HL-60/S4 treated with phorbol 12-myristate 13-acetate at 8.2 ng/mL for 4 days and 3 days (cell line): ENCODE measurements around the gene PDE4D.

Experiments used
- in situ Hi-C: fragments of 300-500 bp; cut with MboI; formaldehyde crosslinking; loops from 2 replicates; pipeline ENCODE4 v1.15.0; 2022; ENCODE audit warnings: low sequenced_read_pairs

The PDE4D gene

DNA sequence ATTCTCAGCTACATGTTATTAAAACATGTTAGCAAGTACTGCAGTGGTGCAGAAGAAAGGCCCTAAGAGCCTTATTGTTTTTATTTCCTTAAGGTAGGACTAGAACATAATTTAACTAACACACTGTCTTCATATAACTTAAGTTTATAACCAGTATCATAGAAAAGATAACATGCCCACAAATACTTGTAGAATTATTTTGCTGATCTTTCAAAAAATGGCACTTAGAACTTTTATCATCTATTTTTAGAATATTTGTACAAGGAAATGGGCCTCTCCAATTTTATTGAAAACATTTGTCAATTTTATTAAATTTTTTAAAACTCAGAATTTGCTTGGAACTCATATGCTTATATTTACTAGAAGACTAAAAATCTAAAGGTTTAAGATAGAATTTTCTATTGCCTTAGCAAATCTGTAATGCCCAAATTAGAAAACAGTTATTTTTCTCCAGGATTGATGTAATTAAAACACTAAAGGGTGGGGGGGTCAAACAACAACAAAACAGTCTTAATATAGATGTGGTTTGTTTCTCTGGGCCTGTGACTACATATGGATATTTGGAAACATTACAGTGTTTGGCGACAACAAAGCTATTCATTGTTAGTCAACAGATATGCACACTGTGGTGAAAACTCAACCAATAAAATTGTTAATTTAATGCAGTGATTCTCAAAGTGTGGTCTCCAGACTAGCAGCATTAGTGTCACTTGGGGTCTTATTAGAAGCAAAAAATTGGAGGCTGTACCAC, 360.4 kb downstream of the PDE4D start:
- in situ Hi-C loops, result no loop called here

- in situ Hi-C loops, result no loop called here
Measured at GRCh38 chr5:59529239-59529638, 364.3 kb downstream of the PDE4D start.

- in situ Hi-C loops, result no loop called here
Measured at GRCh38 chr5:59528202-59528862, 365.2 kb downstream of the PDE4D start.

DNA sequence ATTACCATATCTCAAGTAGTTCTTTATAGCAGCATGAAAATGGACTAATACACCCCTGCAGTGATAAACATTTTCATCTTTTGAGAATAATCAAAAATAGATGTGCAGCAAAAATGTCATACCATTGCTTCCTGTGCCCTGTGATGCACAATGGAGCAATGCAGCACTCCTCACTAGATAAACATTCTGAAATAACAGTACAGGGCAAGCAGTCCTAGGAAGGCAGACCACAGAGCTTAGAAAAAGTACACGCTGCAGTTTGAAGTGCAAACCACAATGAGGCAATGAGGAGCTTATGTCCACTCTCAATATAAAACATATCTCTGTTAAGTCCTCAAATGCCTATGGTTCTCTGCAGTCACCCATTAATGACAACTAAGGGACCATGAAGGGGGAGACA, 367.6 kb downstream of the PDE4D start:
- in situ Hi-C loops, result no loop called here

DNA sequence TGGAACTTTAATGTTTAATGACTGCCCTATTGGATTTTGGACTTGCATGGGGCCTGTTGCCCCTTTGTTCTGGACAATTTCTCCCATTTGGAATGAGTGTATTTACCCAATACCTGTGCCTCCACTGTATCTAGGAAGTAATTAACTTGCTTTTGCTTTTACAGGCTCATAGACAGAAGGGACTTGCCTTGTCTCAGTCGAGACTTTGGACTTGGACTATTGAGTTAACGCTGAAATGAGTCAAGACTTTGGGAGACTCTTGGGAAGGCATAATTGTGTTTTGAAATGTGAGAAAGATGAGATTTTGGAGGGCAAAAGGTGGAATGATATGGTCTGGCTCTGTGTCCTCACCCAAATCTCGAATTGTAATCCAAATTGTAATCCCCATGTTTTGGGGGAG, 368.2 kb downstream of the PDE4D start:
- in situ Hi-C loops, result no loop called here

- in situ Hi-C loops, result no loop called here
Measured at GRCh38 chr5:59522201-59522831, 371.2 kb downstream of the PDE4D start.

DNA sequence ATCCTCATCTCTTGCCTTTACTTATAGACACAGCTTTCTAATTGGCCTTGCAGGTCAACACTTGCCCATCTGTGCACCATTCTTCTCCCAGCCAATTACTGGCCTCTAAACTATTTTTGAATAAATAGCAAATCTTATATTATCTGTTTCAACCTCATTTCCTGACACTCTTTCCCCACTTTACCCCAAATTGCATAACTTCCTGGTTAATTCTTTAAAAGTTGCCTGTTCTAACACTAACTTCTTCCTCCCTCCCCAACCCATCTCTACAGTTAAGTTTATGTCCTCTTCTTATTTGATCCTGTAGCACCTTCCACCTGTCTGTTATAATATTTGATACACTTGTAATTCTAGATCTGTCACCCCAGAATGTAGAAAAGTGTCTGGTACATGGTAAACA, 372.1 kb downstream of the PDE4D start:
- in situ Hi-C loops, result no loop called here

GRCh38 chr5:59519338-59519737, 374.2 kb downstream of the PDE4D start:
- in situ Hi-C loops, result no loop called here

DNA sequence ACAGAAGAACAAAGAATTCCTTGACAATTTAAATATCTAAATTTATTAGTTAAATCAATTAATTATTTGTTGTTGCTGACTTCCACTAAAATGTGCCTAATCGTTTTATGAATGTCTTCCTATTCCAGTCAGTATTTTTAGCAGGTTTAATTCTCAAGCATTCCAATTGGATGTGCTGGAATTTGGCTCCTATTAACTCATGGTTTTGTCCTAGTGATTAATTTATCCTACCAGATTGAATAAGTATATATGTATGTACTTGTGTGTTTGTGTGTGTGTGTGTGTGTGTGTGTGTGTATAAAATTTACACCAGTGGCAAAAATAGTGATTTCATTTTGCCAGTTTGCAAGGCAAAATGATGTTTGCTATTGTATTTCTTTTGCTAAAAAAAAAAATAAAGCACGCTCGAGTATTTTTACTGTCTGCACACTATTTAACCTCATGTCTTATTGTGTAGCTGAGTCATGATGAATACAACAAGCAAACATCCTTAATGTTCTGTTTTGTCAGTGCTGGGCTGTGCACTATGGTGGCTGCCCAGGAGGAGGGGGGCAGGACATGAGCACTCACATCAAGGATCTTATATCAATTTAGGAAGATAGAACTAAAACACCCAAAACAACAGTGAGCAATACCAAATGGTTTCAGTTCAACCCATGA, 375.5 kb downstream of the PDE4D start:
- in situ Hi-C loops, result no loop called here

- in situ Hi-C loops, result no loop called here
Measured at GRCh38 chr5:59516161-59516560, 377.4 kb downstream of the PDE4D start.

- in situ Hi-C loops, result no loop called here
Measured at GRCh38 chr5:59506285-59506877, 387.1 kb downstream of the PDE4D start.

DNA sequence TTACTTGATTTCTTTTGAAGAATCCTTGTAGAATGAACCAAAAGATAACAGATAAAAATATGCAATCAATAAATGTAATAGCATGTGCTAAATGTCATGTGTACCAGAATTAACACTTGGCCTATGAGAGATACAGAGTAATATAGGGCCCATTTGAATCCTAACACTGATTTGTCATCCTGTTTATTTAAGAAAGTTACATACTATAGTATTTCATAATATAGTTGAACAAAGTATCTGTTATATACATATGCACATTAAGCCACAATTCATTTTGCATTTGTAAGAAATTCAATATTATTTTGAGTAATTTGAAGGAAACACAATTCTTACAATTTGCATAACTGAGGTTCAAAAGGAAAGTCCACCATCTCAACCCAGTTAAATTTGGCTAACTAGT, 389.5 kb downstream of the PDE4D start:
- in situ Hi-C loops, result no loop called here

DNA sequence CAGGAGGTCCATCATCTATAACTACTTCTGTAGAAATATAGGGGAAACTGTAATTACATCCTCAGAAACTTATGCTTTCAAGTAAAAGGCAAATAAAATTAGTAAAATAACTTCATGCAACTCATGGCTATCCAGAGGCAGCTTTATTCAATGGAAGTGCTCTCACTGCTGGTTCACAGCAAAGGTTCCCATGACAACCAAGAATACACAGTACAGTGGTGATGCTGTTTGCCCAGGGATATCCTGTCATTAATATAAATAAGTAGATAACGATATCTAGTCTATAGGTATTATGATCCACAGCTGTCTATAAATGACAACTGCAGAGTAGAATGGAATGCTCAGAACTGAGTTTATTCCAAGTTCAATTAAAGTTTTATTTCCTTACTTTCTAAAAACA, 390.3 kb downstream of the PDE4D start:
- in situ Hi-C loops, result no loop called here

DNA sequence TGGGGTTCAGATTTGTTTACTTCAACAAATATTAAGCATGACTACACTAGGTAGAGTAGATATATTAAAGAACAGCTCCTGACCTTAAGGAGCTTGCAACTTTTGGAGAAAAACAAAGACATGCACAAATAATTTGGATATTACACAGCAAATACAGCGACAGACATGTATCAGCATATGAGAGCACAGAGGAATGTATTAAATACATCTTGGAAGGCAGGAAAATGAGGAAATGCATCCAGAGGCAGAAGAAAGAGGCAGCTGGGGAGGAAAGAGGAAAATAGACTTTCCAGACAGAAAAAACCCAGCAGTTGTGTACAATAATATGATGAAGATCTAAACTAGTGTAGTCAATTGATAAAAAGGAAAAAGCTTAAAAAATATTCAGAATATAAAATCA, 392.2 kb downstream of the PDE4D start:
- in situ Hi-C loops, result no loop called here

DNA sequence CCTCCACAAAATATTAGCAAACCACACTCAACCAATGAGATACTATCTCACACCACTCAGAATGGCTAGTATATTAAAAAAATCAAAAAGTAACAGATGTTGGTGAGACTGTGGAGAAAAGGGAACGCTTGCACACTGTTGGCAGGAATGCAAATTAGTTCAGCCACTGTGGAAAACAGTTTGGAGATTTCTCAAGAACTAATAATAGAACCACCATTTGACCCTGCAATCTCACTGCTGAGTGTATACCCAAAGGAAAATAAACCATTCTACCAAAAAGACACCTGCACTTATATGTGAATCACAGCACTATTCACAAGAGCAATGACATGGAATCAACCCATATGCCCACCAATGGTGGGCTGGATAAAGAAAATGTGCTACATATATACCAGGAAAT, 393.5 kb downstream of the PDE4D start:
- in situ Hi-C loops, result no loop called here

DNA sequence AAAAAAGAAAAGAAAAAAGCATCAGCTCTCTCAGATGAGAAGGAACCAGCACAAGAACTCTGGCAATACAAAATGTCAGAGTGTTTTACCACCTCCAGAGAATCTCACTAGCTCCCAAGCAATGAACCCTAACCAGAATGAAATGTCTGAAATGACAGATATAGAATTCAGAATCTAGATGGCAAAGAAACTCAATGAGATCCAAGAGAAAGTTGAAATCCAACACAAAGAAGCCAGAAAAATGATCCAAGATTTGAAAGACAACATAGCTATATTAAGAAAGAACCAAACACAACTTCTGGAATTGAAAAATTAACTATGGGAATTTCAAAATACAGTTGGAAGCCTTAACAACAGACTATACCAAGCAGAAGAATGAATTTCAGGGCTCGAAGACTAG, 396.3 kb downstream of the PDE4D start:
- in situ Hi-C loops, result no loop called here

- in situ Hi-C loops, result no loop called here
Measured at GRCh38 chr5:59496524-59497134, 396.9 kb downstream of the PDE4D start.

GRCh38 chr5:59491945-59492344, 401.6 kb downstream of the PDE4D start:
- in situ Hi-C loops, result no loop called here

DNA sequence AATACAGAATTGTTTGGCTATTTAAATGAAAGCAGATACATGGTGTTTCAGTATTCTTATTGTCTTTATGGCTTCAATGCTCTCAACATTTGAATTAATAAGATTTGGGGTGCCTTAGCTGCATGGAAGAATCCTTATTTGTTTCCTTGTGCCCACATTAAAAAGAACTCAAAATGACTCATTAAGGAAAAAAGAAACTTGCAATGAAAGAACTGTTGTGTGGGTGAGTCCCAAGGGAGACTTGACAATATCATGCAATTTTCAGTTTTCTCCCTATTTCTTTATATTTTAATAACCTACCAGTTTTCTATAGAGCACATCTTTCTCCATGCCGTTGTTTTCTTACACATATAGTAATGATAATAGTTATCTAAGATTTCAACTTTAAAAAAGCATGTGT, 404.0 kb downstream of the PDE4D start:
- in situ Hi-C loops, result no loop called here

DNA sequence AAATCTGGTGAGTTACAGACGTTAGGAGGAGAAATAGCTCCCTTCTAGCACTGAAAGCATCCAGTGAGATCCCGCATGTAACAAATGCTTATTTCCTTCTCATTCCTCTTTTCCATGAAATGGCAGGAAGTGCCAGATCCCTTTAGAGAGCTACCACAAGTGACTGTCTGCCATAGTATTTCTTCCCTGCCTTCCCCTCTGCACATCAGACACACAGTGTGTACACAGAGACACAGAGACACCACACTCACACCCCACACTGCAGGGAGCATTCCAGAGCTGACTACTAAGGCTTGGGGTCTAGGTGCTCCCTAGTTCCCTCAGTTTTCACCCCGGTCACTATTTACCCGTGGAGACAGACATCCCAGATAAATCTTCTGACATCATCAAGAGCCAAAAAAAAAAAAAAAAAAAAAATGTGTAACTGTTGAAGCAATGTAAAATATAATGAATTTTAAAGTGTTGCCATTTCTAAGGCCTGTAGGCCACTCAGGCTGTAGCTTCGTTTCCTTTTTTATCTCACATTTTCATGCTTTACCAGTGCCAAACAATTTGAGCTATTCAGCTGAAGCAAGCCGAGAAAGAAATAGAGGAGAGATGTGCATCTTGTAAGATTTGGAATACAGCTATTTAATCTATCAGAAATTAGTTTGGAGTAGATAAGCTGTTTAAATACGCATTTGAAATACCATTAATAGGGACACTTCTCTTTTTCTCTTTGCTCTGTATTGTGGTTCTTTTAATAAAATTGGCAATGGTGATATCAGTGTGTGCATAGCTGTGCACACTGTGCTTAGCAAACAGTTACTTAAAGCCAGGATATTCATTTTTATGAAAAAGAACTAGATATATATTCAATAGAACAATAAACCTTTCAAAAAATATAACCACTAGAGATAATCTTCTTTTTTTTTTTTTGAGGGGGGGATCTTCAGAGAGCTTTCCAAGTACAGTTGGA, 405.5 kb downstream of the PDE4D start:
- in situ Hi-C loops, result no loop called here
